GM12891 (cell line): ENCODE results near the gene ST3GAL3.

ENCODE experiments used
- PAX5 ChIP-seq: IDR thresholded peaks from 2 replicates; pipeline ENCODE4 v1.6.1; 2011; ENCODE audit warnings: low read length, moderate library complexity, mild to moderate bottlenecking; ENCODE audit not compliant: insufficient read depth, severe bottlenecking
- POLR2A ChIP-seq: IDR thresholded peaks from 2 replicates; pipeline ENCODE4 v1.6.1; 2011; ENCODE audit warnings: low read depth, low read length, control low read depth
- POLR2AphosphoS5 ChIP-seq: IDR thresholded peaks from 2 replicates; pipeline ENCODE4 v1.6.1; 2011; ENCODE audit warnings: low read depth, low read length, control low read depth
- POU2F2 ChIP-seq: IDR thresholded peaks from 2 replicates; pipeline ENCODE4 v1.6.1; 2011; ENCODE audit warnings: low read depth, mild to moderate bottlenecking, control low read depth, low read length, moderate library complexity
- SPI1 ChIP-seq: IDR thresholded peaks from 2 replicates; pipeline ENCODE4 v1.6.1; 2011; ENCODE audit warnings: low read depth, low read length, control low read depth
- TAF1 ChIP-seq: IDR thresholded peaks from 2 replicates; pipeline ENCODE4 v1.6.1; 2011; ENCODE audit warnings: low read depth, low read length, control low read depth

- TF ChIP-seq POLR2A (no peak), TAF1 (no peak), POLR2AphosphoS5 (no peak), SPI1 (no peak), POU2F2 (no peak), PAX5 (no peak)
Observed at GRCh38 chr1:43722810-43723209, 15.5 kb downstream of the ST3GAL3 start.
